ENCODE results near the gene LHFPL2. TPM values are rescaled to one million over a fixed set of nuclear protein-coding genes. Genes with fewer than 3 reads are reported as not detected.
"Not testable (repeated sequence)": the region's sequence is repeated elsewhere in the genome, so short reads cannot be mapped to it uniquely, and the experiment has no call there.

Gene LHFPL2
- total RNA-seq, 4 donors from 2014 or later = 34.4 to 79.6 (median 51.5) TPM

- peaks cover 0 to 6% (median 0%) of the 10 kb centered on the region in 4 donors for H3K36me3 ChIP-seq
- no peaks in the 10 kb centered on the region for H3K27me3 ChIP-seq
- TF ChIP-seq POLR2A (IDR thresholded peaks at IDR 0.05) (no peak), EP300 (IDR thresholded peaks at IDR 0.05; ENCODE audit: low read depth) (no peak), POLR2AphosphoS5 (IDR thresholded peaks at IDR 0.05) (no peak)
- TF ChIP-seq, protein P1, sequence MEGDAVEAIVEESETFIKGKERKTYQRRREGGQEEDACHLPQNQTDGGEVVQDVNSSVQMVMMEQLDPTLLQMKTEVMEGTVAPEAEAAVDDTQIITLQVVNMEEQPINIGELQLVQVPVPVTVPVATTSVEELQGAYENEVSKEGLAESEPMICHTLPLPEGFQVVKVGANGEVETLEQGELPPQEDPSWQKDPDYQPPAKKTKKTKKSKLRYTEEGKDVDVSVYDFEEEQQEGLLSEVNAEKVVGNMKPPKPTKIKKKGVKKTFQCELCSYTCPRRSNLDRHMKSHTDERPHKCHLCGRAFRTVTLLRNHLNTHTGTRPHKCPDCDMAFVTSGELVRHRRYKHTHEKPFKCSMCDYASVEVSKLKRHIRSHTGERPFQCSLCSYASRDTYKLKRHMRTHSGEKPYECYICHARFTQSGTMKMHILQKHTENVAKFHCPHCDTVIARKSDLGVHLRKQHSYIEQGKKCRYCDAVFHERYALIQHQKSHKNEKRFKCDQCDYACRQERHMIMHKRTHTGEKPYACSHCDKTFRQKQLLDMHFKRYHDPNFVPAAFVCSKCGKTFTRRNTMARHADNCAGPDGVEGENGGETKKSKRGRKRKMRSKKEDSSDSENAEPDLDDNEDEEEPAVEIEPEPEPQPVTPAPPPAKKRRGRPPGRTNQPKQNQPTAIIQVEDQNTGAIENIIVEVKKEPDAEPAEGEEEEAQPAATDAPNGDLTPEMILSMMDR (IDR thresholded peaks at IDR 0.05) = no peak
- no peak for DNase-seq
- H3K4me1 ChIP-seq = peaks cover 13 to 44% (median 19%) of the 10 kb centered on the region in 4 donors
- no peak overlapping the region for H3K4me3 ChIP-seq
- peak overlapping the region in 2 of 4 donors; percentile 5 to 44 for H3K27ac ChIP-seq
- in situ Hi-C loops (cut with MboI; ENCODE audit: low pct_ligation_motif_present in 1 of 4, low pct_unique_long_range_greater_than_20kb in 1 of 4, low sequenced_read_pairs in 3 of 4) (no loop called here), intact Hi-C loops (cut with DNase I; ENCODE audit: low total_unique reads) (no loop called here)
- no peaks in the 10 kb centered on the region for H3K9me3 ChIP-seq
- WGBS, 2 donors (ENCODE audit: low coverage in 1 of 2) = 63 to 77% methylated on average over 3 to 4 of the region's 4 CpGs
Observed at GRCh38 chr5:78624992-78625391, 23.6 kb downstream of the LHFPL2 start.

- Histone ChIP-seq H3K9me3 (no peaks in the 10 kb centered on the region), H3K4me3 (no peak overlapping the region), H3K4me1 (peaks cover 13 to 38% (median 19%) of the 10 kb centered on the region in 4 donors), H3K27ac (peak overlapping the region in 1 of 4 donors; percentile 43), H3K27me3 (no peaks in the 10 kb centered on the region), H3K36me3 (peaks cover 0 to 5% (median 0%) of the 10 kb centered on the region in 4 donors)
- no peak for TF ChIP-seq POLR2AphosphoS5 (IDR thresholded peaks at IDR 0.05)
- TF ChIP-seq POLR2A (IDR thresholded peaks at IDR 0.05) = no peak
- TF ChIP-seq EP300 (IDR thresholded peaks at IDR 0.05; ENCODE audit: low read depth) = no peak
- TF ChIP-seq, protein P1 (IDR thresholded peaks at IDR 0.05) = no peak
- DNase-seq = no peak
- intact Hi-C loops (cut with DNase I; ENCODE audit: low total_unique reads) = no loop called here
- WGBS, 2 donors (ENCODE audit: low coverage in 1 of 2) = 33 to 76% methylated on average over 1 to 2 of the region's 2 CpGs
- in situ Hi-C loops (cut with MboI; ENCODE audit: low pct_ligation_motif_present in 1 of 4, low pct_unique_long_range_greater_than_20kb in 1 of 4, low sequenced_read_pairs in 3 of 4) = no loop called here
Observed at GRCh38 chr5:78624011-78624541, 24.5 kb downstream of the LHFPL2 start.

DNA sequence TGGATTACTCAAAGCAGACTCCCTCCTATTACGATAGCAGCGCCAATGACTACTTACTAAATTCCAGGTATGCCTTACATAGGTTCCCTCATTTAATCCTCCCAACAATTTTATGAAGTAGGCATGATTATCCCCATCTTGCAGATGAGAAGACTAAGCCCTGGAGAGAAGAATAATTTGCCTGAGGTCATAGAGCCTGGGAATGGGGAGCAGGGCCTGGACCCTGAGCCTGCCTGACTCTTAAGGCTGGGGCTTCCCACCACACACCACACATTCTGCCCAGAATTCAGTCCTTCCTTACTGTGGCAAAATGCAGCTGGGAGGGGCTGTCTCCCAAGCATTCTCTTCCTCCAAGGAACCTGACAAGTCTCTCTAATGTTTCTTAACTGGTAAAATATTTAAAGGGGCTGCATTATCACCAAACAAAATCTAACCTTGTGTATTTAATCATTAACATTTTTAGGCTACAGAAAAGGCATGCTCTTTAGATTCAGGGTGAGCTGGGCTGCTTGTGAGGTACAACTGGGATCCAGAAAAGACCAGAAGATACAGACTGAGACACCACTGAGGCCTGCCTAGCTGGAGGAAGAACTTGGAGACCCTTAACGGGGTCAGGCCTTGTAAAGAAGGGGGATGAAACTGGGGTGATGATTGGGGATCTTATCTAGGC is 26.1 kb downstream of the LHFPL2 start:
- Histone ChIP-seq H3K4me1 (peaks cover 4 to 22% (median 8%) of the 10 kb centered on the region in 4 donors), H3K36me3 (peaks cover 0 to 5% (median 0%) of the 10 kb centered on the region in 4 donors), H3K27ac (no peak overlapping the region), H3K9me3 (no peaks in the 10 kb centered on the region), H3K27me3 (no peaks in the 10 kb centered on the region), H3K4me3 (no peak overlapping the region)
- DNase-seq = no peak
- intact Hi-C loops (cut with DNase I; ENCODE audit: low total_unique reads) = no loop called here
- TF ChIP-seq, protein P1 (IDR thresholded peaks at IDR 0.05) = no peak
- no peak for TF ChIP-seq EP300 (IDR thresholded peaks at IDR 0.05; ENCODE audit: low read depth)
- no peak for TF ChIP-seq POLR2AphosphoS5 (IDR thresholded peaks at IDR 0.05)
- no peak for TF ChIP-seq POLR2A (IDR thresholded peaks at IDR 0.05)
- in situ Hi-C loops (cut with MboI; ENCODE audit: low pct_ligation_motif_present in 1 of 4, low pct_unique_long_range_greater_than_20kb in 1 of 4, low sequenced_read_pairs in 3 of 4) = no loop called here
- WGBS, 2 donors (ENCODE audit: low coverage in 1 of 2) = 87% methylated on average over 3 of the region's 3 CpGs; no CpG with 5 or more reads in 1 of the 2 donors

- Histone ChIP-seq H3K4me1 (peaks cover 3 to 14% (median 4%) of the 10 kb centered on the region in 4 donors), H3K36me3 (peaks cover 0 to 5% (median 0%) of the 10 kb centered on the region in 4 donors), H3K9me3 (no peaks in the 10 kb centered on the region), H3K27me3 (no peaks in the 10 kb centered on the region), H3K4me3 (no peak overlapping the region), H3K27ac (no peak overlapping the region)
- TF ChIP-seq POLR2A (IDR thresholded peaks at IDR 0.05) = no peak
- TF ChIP-seq, protein P1 (IDR thresholded peaks at IDR 0.05) = no peak
- no peak for TF ChIP-seq EP300 (IDR thresholded peaks at IDR 0.05; ENCODE audit: low read depth)
- DNase-seq = no peak
- in situ Hi-C loops (cut with MboI; ENCODE audit: low pct_ligation_motif_present in 1 of 4, low pct_unique_long_range_greater_than_20kb in 1 of 4, low sequenced_read_pairs in 3 of 4) = no loop called here
- WGBS, 2 donors (ENCODE audit: low coverage in 1 of 2) = 10 to 34% methylated on average over 2 to 3 of the region's 3 CpGs
- intact Hi-C loops (cut with DNase I; ENCODE audit: low total_unique reads) = no loop called here
Observed at GRCh38 chr5:78621291-78621738, 27.3 kb downstream of the LHFPL2 start.

DNA sequence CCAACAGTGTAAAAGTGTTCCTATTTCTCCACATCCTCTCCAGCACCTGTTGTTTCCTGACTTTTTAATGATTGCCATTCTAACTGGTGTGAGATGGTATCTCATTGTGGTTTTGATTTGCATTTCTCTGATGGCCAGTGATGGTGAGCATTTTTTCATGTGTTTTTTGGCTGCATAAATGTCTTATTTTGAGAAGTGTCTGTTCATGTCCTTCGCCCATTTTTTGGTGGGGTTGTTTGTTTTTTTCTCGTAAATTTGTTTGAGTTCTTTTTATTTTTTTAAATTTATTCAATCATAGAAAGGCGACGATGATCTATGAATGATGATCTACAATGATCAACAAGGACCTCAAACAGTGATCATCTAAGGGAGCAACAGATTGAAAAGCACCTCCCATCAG is 28.5 kb downstream of the LHFPL2 start:
- H3K4me1 ChIP-seq = peaks cover 0 to 12% (median 0%) of the 10 kb centered on the region in 4 donors
- H3K36me3 ChIP-seq; H3K27ac ChIP-seq; DNase-seq; H3K9me3 ChIP-seq; in situ Hi-C loops (cut with MboI; ENCODE audit: low pct_ligation_motif_present in 1 of 4, low pct_unique_long_range_greater_than_20kb in 1 of 4, low sequenced_read_pairs in 3 of 4); intact Hi-C loops (cut with DNase I; ENCODE audit: low total_unique reads); H3K4me3 ChIP-seq; H3K27me3 ChIP-seq: not testable (repeated sequence)
- WGBS, 2 donors (ENCODE audit: low coverage in 1 of 2) = 98 to 99% methylated on average over 4 of the region's 4 CpGs

All from transverse colon (tissue), 4 donors.